ENCODE data around the gene OLFML3. TPM values are rescaled to one million over a fixed set of nuclear protein-coding genes. Genes with fewer than 3 reads are reported as not detected.

The OLFML3 gene
- total RNA-seq, 1 donor from 2014 or later = 370 TPM

DNA sequence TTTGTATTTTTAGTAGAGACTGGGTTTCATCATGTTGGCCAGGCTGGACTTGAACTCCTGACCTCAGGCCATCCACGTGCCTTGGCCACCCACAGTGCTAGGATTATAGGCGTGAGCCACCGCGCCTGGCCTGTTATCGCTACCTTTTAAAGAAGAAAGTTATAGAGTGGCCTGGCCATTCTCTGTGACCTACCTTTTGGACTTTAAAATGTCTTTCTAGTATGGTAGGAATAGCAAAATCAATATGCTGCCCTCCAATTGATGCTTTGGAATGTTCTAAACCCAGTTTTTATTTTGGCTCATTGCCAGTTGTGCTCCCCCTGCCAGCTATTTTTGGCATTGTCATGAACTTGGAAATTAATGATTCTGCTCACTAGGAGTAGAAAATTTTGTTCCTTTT, 30.3 kb upstream of the OLFML3 start:
- DNase-seq (ENCODE audit: low spot score) = no peak

DNA sequence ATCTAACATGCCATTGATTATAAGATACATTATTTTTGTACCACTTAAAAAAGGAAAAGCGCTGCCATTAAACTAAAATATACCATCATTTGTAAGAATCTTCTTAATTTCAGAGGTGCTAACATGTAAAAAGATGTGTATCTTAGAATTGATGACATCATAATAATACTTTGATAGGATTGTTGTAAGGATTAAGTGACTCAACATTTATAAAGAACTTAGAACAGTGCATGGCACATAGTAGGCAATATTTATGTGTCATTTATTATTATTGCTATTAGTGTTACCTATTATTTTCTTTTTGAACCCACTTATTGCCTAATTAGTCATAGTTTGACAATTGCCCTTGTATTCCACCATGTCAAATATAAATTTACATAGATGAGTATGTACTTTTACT, 28.4 kb upstream of the OLFML3 start:
- no peak for DNase-seq (ENCODE audit: low spot score)

DNA sequence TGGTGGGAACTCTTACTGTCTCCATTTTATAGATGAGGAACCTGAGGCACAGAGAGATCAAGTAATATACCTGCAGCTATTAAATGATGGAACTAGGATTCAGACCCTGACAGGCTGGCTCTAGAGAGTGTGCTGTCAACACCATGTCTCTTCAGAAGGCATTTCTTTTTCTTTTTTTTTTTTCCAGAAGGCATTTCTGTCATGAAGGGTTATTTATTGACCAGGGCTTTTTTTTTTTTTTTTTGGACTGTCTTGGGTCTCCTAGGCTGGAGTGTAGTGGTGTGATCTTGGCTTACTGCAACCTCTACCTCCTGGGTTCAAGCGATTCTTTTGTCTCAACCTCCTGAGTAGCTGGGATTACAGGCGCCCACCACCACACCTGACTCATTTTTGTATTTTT, 27.6 kb upstream of the OLFML3 start:
- DNase-seq (ENCODE audit: low spot score) = no peak

DNA sequence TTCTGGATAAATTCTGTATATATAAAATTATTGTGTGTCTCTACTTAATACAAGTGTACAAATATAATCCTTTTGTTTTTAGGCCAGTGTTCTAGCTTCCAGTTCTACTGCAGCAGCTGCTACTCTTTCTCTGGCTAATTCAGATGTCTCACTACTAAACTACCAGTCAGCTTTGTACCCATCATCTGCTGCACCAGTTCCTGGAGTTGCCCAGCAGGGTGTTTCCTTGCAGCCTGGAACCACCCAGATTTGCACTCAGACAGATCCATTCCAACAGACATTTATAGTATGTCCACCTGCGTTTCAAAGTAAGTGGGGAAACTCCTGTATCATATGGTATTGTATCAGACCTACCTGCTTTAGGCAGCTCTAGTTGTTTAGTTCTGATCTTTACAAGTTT, 21.3 kb upstream of the OLFML3 start:
- DNase-seq (ENCODE audit: low spot score) = no peak

DNA sequence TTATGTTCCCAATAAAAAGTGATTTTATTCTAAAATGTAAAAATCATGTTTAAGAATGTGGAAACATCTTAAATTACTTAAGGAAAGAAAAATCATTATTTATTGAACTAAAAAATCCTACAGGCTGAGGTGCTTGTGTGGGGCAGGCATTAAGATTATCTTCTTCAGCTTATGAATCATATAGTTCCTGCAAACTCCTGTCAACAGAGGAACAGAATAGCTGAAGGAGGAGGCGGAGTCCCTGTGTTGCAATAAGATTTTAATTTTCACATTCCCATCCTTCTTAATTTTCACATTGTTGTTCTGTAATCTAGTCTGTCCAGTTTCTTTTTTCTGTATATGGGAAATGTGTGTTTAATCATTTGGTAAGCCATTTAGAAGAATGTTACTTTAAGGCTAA, 20.6 kb upstream of the OLFML3 start:
- DNase-seq (ENCODE audit: low spot score) = no peak

DNA sequence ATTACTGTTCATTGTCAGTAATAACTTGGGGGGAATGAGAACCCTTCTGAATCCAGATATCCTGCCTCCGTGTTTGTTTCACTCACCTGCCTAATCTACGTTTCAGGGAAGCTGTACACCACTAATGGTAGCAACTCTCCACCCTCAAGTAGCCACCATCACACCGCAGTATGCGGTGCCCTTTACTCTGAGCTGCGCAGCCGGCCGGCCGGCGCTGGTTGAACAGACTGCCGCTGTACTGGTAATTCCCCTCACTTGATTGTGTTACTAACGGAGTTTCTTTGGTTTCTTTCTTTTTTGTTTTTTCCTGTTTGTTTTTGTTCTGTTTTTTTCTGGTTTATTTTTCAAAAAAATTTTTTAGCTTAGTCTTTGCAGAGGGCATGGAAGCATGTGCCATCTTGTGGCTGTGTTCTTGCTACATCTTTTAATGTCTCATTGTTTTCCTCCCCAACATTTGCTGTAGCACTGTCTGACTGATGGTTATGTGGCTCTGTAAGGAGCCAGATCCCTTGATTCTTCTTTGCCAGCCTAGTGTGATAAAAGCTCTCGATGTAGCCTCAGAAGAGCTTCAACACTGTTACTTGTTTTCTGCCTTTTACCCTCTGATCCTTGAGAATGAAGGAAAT, 15.9 kb upstream of the OLFML3 start:
- no peak for DNase-seq (ENCODE audit: low spot score)

DNA sequence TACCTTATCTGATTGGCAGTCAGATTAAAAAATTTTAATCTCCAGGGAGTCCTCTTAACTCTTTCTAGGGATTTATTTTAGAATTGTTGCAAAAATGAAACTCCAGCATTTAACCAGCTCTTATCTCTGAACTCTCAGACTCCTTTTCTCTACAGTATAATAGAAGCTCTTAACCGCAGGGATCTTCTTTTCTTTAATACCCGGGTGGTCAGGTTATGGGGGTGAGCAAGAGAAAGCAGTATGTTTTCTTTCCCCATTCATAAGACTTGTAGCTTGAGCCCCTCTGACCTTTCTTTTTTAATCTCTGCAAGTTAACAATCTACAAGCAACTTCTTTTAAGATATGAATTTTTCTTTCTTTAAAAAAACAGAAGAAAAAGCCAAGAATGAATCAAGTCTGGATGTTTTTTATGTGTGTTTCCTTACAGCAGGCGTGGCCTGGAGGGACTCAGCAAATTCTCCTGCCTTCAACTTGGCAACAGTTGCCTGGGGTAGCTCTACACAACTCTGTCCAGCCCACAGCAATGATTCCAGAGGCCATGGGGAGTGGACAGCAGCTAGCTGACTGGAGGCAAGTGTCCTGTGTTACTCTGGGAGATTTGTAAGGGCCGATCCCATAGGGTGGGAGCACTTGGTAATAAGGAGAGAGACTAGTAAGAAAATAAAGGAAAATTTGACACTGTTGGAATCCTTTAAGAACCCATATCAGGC, 13.4 kb upstream of the OLFML3 start:
- DNase-seq (ENCODE audit: low spot score) = no peak

DNA sequence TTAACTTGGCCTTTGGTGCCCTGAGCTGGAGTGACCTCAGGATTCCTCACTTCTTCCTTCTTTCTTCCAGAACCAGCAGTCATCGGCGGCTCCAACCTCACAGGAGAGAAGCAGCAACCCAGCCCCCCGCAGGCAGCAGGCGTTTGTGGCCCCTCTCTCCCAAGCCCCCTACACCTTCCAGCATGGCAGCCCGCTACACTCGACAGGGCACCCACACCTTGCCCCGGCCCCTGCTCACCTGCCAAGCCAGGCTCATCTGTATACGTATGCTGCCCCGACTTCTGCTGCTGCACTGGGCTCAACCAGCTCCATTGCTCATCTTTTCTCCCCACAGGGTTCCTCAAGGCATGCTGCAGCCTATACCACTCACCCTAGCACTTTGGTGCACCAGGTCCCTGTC, 6.3 kb upstream of the OLFML3 start:
- DNase-seq (ENCODE audit: low spot score) = no peak

DNA sequence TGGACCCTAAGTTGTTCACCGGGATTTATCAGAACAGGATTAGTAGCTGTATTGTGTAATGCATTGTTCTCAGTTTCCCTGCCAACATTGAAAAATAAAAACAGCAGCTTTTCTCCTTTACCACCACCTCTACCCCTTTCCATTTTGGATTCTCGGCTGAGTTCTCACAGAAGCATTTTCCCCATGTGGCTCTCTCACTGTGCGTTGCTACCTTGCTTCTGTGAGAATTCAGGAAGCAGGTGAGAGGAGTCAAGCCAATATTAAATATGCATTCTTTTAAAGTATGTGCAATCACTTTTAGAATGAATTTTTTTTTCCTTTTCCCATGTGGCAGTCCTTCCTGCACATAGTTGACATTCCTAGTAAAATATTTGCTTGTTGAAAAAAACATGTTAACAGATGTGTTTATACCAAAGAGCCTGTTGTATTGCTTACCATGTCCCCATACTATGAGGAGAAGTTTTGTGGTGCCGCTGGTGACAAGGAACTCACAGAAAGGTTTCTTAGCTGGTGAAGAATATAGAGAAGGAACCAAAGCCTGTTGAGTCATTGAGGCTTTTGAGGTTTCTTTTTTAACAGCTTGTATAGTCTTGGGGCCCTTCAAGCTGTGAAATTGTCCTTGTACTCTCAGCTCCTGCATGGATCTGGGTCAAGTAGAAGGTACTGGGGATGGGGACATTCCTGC, 3.9 kb upstream of the OLFML3 start:
- DNase-seq (ENCODE audit: low spot score) = no peak

DNA sequence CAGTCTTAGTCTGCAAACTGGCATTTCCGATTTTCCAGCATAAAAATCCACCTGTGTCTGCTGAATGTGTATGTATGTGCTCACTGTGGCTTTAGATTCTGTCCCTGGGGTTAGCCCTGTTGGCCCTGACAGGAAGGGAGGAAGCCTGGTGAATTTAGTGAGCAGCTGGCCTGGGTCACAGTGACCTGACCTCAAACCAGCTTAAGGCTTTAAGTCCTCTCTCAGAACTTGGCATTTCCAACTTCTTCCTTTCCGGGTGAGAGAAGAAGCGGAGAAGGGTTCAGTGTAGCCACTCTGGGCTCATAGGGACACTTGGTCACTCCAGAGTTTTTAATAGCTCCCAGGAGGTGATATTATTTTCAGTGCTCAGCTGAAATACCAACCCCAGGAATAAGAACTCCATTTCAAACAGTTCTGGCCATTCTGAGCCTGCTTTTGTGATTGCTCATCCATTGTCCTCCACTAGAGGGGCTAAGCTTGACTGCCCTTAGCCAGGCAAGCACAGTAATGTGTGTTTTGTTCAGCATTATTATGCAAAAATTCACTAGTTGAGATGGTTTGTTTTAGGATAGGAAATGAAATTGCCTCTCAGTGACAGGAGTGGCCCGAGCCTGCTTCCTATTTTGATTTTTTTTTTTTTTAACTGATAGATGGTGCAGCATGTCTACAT, 2.5 kb upstream of the OLFML3 start:
- peak; percentile 49 for DNase-seq (ENCODE audit: low spot score)

DNA sequence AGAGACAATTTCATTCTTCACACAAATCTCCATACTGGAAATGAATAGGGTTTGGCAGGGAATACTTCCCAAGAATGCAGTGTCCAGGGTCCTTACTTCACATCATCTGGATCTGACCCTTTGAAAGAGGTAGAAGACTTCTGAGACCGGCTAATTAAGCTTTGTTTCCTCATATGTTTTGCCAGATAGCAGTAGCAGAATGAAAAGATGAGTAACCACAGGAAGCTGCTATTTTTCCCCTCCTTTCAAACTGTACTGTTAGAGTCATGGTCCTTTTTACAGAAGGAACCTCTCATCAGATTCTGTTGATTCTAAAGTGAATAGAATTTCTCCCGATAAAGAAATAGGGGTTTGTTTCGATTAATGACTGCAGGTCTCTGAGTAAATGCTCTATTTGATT, 1.4 kb upstream of the OLFML3 start:
- no peak for DNase-seq (ENCODE audit: low spot score)

DNA sequence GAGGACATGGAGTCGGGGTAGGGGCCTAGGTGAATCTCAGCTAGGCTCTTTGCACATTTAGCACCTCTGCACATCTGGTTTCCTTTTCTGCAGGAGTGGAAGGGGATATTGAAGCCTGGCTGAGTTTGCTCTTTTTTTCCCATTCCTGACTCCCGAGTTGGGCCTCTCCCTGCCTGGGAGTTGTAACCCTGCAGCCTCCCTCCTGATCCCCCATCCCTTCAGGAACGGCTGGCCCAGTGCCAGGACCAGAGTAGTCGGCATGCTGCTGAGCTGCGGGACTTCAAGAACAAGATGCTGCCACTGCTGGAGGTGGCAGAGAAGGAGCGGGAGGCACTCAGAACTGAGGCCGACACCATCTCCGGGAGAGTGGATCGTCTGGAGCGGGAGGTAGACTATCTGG, 836 bp downstream of the OLFML3 start:
- peak; percentile 94 for DNase-seq (ENCODE audit: low spot score)

DNA sequence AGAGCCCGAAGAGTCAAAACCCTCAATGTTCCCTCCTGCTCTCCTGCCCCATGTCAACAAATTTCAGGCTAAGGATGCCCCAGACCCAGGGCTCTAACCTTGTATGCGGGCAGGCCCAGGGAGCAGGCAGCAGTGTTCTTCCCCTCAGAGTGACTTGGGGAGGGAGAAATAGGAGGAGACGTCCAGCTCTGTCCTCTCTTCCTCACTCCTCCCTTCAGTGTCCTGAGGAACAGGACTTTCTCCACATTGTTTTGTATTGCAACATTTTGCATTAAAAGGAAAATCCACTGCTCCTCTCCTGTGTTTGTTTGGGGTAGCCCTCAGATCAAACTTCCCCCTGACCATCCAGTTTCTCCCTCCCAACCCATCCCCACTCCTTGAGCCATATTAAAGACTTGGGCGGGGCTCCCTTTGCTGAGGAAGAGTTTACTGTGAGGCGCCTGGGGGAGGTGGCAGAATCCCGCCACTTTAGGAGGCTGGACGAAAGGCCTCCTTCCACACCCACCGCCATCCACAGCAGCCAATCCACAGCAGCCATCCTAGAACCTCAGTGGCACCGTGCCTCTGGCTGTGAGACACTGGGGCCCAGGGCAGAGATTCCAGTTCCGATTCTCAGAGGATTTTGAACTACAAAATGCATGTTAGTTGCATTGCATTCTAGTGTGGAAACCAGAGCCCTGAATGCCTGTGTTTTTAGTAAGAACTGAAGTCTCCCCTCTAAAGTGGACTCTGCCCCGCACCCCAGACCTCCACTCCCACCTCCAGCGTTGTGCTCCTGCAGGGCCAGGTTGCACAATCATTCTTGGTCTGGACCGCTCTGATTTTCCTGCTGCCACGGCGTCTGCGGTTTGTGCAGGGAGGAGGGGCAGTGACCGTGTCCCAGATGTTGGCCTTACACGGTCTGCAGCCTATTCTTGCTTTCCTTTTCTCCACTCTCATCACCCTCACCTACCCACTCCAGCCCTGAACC, 3.0 kb downstream of the OLFML3 start:
- peak; percentile 97 for DNase-seq (ENCODE audit: low spot score)

DNA sequence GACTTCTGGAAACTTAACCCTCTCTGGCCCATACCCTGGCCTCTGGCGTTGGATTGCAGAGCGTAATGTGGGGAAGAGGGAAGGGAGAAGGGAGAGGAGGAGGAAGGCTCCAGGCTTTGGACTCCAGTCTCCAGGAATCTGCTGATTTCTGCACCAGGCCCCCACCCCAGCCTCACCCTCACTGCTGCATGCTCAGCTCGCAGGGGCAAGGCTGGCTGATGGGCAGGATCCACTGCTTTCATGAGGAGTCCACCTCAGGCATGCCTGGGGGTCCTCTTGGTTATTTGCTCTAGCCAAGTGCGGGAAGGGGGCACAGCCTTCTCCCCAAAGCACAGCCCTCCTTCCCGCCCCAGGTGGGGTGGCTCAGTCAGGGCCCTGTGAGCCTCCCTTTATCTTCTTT, 3.7 kb downstream of the OLFML3 start:
- DNase-seq (ENCODE audit: low spot score) = no peak

DNA sequence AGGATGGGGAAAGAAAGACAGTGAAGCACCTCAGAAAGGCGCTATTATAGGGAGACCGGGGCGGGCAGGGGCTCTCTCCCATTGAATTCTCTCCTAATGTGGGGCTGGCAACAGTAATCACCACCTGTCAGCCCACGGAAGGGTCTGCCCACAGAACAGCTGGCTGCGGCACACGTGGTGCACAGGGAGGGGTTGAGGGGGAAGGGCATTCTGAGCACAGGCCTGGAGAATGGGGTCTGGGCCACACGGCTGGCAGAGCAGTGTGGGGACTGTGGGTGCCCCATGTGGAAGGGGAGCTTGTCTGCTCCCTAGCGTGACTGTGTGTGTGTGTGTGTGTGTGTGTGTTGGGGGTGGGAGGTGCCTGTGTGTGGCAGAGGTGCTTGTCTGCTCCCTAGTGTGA, 4.1 kb downstream of the OLFML3 start:
- peak; percentile 63 for DNase-seq (ENCODE audit: low spot score)

DNA sequence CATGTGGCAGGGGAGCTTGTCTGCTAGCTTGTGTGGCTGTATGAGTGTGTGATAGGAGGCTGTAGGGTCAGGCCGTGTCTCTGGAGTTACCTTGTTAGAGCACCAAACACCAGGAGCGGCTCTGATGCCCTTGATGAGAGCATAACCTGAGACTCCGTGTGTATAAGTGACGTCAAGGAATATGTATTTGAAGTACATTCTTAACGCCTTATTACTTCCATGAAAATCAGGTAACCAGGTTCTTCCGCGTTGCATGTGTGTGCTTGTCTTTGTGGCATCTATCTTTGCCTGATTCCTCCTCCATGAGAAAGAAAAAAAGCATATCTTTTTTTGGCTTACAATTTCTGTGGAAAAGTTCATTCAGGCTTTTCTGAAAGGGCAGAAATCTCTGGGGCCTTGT, 4.6 kb downstream of the OLFML3 start:
- peak; percentile 33 for DNase-seq (ENCODE audit: low spot score)

DNA sequence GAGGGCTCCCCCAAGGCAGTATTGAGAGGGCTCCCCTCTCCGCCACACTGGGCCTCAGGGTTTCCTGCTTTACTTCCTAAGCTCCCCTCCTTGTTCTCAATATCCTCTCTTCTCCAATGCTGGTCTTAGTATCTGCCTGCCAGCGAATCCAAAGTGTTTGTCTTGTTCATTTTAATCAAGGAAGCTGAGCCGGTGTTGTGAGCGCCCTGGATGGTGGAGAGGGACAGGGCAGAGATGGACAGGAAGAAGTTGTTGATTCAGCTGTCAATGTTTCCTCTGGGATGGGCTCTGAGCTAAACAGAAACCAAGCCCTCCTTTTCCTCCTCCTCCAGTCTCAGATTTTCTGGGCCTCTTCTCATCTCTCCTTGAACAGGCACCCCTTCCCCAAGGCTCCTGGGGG, 5.4 kb downstream of the OLFML3 start:
- no peak for DNase-seq (ENCODE audit: low spot score)

DNA sequence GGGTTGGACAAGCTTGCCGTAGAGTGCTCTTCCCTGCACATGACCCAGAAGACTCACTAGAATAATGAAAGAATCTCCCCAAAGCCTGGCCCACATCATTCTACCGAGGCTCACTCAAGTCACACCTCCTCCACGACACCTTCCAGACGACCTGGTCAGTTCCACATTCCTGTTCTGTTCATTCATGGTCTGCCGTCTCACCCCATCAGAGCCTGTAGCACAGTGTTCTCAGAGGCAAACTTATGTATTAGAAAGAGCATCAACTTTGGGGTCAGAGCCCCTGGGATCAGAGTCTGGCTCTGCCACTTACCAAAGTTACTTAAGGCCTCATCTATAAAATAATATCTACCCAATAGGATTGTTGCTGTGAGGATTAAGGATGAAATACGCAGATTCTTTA, 7.5 kb downstream of the OLFML3 start:
- no peak for DNase-seq (ENCODE audit: low spot score)

DNA sequence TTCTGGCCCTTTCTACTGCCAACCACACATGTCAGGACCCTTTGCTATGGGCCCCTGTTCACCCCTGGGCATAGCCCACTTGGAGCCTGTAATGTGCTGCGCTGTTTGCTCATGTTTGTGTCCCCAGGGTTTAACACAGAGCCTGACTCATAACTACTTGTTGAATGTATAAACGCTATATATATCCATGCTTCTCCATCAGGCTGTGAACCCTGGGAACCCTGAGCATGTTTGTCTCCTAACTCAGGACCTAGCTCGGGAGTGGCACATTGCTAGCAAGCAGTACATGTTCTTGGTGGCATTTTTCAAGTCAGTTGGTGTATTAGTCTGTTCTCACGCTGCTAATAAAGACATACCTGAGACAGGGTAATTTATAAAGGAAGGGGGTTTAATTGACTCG, 8.0 kb downstream of the OLFML3 start:
- no peak for DNase-seq (ENCODE audit: low spot score)

DNA sequence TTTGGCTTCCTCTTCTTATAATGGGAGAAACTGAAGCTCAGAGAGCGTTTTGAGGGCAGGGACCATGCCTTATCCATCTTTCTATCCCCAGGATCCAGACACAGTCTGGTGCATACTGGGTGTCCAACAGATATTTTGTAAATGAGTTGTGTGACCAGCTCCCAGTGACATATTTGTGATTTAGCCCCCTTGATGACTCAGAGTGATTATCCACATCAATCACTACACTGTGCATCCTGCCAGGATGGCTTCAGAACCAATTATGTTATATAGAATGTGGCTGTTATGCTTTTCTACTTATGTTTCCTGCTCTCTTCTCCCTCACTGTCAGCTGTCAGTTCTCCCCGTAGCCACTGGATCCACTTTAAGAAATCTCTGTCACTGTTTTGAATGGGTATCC, 11.3 kb downstream of the OLFML3 start:
- DNase-seq (ENCODE audit: low spot score) = no peak

DNA sequence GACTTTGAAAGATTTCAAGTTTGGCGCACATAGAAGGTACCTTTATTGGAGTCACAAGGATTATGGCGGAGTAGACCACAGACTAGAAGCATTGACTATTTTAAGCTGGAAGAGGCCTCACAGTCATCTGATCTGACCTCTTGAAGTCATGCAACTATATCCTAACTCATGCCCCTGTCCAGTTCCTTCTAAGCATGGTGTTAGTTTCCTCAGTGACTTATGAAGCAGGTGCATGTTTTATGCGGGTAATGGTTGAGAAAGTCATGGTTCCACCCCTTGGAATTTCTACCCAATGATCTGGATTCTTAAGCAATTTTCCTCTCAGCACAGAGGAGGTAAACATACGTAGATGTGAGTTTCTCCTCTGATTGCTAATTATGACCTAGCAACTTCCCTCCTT, 11.7 kb downstream of the OLFML3 start:
- no peak for DNase-seq (ENCODE audit: low spot score)
